ENCODE results near the gene CSNK1G2.

Gene CSNK1G2

DNA sequence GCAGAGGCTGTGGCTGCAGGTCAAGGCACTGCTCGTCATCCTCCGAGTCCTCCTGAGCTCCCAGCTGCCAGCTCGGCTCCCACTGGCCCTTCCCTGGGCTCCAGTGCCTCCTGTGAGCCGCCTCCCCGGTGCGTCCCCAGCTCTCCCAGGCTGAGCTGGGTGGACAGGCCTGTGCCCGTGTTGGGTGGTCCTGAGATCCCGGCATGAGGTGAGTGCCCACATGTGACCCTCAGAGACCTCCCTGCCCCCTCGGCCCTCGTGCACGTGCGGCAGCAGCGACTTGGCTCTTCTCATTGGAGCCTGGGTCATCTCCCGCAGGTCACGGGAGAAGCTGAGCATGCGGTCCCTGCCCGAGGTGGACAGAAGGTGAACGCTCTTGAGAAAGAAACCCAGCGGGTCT, 20.3 kb upstream of the CSNK1G2 start:
- DNase-seq = no peak

DNA sequence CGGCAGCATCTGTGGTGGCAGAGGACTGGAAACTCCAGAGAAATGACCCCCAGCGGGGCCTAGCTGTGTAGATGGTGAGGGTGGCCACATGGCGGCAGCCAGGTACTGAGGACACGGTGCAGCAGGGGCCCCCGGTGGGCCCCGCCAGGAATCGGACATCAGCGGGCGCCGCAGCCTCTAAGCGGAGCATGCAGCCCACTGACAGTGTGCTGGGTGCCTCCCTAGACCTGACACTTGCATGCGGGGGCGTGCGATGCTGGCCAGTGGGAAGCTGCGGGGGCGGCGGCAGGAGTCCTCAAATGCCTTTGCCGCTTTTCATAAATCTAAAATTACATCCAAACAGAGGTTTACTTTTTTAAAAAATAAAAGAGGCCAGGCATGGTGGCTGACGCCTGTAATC, 19.6 kb upstream of the CSNK1G2 start:
- DNase-seq = no peak

DNA sequence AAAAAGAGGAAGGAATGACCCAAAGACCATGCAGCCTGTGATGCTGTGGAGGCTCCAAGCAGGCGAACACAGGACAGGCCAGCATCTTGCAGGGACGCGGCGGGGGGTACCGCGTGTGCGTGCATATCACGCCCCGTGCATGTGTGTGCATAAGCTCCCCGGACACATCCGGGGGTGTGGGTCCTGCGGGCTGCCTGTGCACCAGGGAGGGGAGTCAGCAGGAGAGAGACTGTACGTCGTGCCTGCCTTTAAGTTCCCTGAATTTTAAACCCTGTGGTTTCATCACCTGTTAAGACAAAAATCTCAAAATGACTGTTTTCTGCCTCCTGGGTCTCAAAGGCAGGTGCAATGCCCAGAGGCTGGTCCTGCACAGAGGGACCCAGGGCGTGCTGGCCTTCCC, 19.1 kb upstream of the CSNK1G2 start:
- no peak for DNase-seq

DNA sequence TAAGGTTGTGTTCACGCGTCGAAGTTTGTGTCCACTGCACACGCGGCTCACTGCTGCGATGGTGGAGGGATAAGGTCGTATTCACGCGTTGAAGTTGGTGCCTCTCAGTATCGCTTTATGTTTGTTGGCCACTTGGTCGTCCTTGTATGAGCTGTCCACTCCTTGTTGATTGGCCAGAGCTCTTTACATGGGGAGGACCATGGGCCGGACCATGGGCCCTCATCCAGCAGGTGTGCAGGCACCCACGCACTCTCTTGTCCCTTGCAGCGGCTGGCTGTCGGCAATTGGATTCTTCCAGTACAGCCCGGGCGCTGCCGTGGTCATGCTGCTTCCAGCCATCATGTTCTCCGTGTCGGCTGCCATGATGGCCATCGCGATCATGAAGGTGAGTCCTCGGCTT, 18.2 kb upstream of the CSNK1G2 start:
- DNase-seq = no peak

DNA sequence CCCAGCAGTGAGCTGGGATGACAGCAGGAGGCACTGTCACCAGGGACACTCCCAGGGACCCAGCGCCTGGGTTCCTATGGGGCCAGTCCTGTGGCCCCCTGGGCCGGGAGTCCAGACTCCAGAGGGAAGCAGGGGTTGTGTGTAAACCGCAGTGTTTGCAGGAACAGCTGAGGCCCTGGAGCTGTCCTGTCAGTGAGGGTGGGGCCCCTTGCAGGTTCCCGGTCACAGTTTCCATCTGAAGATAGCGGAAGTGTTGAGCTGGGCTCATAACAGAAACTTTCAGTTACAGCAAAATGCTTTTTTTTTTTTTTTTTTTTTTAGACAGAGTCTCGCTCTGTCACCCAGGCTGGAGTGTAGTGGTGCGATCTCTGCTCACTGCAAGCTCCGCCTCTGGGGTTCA, 17.7 kb upstream of the CSNK1G2 start:
- DNase-seq = peak; percentile 51

DNA sequence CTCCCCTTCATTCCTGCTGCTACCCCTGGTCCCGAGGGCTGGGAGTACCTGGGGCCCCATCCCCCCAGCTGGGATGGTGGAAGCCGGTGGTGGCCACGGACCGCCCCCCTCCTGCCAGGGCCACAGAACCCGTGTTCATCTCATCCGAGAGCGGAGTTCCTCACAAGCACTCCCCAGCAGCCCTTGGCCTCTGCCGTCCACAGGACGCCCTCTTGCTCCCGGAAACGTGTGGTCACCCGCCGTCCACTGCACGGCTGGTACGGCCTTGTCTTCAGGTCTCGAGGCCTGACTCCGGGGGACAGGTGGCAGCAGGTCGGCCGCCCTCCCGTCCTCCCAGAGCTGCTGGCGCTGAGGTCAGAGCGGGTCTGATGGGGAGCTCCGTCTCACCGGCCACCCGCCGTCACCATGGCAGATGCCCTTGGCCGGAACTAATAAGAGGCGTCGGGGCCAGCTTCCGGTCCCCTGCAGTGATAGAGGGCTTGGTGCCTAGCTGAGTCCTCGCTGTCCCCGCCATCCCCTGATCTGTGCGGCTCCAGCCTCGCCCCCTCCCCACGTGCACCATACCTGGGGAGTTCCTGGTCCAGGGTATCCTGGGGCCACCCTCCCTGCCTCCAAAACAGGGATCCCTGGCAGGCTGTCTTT, 16.5 kb upstream of the CSNK1G2 start:
- DNase-seq = no peak

DNA sequence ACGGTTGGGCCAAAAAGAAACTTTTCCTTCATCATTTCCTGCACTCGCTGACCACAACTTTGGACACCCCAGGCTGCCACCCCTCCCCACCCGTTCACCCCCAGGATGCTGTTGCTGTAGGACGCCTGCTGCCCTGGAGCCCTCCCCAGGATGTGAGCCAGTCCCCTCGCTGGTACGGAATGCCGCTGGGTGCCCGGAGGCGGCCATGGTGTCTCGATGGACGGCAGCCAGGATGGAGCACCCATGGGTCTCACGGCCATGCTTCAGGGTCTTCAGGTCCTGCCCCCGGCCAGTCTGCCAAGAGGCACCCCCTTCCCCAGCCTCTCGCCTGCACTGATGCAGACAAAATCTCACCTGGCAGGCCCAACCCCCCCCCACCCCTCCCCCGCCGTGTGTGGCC, 15.4 kb upstream of the CSNK1G2 start:
- DNase-seq = no peak

DNA sequence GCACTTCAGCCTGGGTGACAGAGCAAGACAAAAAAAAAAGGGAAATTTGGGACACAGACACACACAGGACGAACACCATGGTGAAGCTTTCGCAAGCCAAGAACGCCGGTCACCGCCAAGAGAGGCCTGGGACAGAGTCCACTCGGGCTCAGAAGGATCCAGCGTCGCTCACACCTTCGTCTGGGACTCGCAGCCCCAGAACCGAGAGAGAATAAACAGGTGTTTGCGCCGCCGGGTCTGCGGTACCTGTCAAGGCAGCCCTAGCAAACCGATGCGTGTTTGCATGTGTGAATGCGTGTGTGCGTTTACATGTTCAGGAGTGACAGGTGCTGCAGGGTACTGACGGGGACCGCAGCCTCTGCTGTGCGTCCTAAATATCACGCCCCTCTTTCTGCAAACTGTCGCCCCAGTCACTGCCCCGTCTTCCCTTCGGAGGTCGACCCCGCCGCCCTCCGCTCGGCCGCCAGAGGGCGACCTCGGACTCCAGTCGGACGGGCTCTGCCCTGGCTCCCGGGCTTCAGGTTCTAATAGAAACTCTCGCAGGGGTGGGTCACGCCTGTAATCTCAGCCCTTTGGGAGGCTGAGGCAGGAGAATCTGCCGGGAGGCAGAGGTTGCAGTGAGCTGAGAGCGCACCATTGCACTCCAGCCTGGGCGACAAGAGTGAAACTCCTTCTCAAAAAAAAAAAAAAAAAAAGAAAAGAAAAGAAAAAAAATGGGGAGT, 11.8 kb upstream of the CSNK1G2 start:
- DNase-seq = peak; percentile 86

DNA sequence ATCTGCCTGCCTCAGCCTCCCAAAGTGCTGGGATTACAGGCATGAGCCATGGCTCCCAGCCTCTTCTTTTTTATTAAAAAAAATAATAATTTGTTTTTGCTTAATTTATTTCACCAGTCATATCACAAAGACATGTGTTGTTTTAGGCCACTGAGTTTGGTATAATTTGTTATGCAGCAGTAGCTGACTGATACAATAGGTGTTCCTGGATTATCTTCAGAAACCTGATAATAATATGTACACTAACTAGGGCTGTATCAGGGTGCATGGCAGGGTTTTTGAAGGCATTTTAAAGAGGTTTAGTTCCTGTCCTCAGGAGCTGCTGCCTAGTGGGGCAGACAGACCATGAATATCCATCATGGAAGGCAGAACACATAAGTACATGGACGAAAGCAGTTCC, 9.5 kb upstream of the CSNK1G2 start:
- DNase-seq = no peak

DNA sequence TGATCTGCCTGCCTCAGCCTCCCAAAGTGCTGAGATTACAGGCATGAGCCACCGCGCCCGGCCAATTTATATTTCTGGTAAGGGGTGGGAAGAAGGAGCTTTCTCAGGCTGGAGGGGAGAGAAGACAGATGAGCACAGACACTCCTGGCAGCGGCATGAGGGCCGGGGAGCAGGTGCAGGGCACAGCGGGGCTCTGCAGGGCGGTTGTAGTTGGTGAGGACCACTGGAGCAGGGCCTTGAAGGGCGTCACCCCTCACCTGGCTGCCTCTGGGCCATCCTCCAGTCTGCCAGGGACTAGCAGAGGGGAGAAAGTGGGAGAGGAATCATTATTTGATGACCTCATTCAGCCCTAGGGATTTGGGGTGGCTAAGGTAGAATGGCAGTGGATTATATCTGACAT, 8.6 kb upstream of the CSNK1G2 start:
- no peak for DNase-seq

DNA sequence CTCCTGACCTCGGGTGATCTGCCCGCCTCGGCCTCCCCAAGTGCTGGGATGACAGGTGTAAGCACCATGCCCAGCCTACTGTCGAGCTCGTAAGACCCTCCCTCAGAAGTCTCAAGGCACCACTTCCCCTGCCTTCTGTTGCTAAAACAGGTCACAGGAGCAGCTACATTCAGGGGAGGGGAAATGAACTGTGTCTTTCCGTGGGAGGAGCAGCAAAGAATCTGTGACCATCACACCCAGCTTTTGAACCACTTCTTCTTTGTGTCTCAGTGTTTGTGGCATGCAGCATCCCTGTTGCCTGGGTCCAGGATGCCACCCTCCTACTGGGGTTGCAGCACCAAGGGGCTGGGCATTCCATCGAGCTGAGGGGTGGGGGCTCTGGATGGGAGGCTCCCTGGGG, 7.7 kb upstream of the CSNK1G2 start:
- DNase-seq = no peak

DNA sequence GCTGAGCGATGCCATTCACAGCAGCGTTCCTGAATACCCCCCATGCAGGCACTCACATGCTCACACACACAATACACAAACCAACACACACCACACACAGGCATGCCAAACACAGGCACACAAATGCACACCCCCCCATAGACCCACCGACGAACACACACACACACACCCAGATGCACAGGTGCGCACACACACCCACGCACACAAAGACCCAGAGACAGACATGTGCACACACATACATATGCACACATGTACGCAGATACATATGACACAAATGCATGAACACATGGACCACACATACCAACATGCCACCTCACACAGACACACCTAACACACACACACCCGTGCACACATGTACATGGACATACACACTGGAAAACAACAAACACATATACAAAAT, 7.0 kb upstream of the CSNK1G2 start:
- no peak for DNase-seq

DNA sequence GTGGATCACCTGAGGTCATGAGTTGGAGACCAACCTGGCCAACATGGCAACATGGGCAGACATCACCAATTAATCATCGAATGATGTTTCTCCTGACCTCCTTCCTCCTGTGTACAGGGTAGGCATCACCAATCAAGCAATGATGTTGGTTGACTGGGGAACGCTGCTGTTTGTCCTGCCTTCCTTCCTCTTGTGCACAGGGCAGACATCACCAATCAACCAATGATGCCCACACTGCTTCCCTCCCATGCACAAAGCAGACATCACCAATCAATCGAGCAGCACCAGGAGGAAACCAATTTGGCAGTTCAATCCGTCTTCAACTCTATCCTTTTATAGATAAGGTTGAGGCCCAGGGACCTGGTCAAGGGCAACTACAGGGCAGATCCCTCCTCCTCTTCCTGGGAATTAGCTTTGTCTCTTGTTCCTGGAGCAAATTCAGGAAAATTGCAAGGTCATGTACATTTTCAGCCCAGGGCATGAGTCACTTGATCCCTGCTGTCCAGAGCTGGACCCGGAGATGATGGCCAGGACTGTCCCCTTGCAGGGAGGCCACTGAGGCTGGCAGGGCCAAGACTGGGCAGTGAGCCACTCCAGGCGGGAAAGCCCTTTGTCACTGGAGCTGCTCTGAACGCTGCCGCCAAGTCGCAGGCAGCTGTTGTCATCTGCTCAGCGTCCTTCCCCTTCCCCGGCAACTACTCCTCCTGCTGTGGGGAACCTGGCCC, 5.3 kb upstream of the CSNK1G2 start:
- DNase-seq = no peak

DNA sequence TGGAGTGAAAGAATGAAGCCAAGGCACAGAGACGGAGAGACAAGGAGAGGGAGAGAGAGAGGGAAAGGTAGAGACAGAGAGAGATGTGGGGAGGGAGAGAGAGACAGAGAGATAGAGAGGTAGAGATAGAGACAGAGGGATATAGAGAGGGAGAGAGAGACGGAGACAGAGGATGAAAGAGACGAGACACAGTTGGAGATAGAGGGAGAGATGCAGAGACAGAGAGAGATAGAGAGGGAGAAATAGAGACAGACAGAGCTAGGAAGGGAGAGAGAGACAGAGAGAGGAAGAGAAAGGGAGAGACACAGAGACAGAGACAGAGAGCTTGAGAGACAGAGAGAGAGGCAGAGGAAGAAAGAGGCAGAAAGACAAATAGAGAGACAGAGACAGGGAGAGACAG, 4.5 kb upstream of the CSNK1G2 start:
- no peak for DNase-seq

DNA sequence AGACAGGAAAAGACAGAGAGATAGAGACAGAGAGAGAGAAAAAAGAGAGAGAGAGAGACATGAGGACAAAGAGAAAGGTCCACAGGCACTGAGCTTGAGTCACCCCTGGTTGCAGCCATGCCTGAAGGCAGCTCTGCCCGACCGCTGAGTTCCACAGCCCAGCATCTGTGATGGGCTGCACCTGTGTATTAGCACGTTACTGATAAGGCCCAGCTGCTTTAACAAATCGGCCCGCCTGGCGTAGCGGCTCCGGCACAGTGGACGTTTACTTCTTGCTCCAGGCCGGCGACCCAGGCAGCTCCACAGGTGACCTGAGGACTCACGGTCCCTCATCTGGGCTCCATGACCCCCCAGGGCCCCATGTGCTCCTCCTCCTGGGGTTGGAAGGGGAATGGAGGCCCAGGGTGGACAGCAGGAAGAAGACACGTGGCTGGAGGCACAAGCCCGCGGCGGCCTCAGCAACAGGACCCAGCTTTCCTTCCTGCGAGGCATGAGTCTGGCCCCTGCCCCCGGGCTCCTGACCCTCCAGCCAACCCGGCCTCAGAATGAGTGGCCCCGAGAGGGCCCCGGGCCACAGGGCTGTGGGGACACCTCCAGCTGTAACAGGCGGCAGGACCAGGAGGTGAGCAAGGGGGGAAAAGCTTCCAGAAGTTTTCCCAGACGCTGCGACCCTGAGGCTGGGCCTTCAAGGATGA, 3.9 kb upstream of the CSNK1G2 start:
- no peak for DNase-seq

DNA sequence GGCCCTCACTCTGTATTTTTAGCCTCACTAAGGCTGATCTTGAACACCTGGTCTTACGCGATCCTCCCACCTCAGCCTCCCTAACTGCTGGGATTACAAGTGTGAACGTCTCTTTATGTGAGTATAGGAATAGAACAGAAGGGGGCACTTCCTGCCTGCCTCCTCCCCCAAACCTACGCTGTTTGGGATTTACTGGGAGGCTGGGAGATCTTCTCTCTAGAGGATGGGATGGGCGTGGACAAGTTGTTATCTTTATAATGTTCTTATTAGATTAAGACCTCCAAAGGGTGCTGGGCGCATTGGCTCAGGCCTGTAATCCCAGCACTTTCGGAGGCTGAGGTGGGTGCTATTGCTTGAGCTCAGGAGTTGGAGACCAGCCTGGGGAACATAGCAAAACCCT, 2.9 kb upstream of the CSNK1G2 start:
- DNase-seq = no peak

DNA sequence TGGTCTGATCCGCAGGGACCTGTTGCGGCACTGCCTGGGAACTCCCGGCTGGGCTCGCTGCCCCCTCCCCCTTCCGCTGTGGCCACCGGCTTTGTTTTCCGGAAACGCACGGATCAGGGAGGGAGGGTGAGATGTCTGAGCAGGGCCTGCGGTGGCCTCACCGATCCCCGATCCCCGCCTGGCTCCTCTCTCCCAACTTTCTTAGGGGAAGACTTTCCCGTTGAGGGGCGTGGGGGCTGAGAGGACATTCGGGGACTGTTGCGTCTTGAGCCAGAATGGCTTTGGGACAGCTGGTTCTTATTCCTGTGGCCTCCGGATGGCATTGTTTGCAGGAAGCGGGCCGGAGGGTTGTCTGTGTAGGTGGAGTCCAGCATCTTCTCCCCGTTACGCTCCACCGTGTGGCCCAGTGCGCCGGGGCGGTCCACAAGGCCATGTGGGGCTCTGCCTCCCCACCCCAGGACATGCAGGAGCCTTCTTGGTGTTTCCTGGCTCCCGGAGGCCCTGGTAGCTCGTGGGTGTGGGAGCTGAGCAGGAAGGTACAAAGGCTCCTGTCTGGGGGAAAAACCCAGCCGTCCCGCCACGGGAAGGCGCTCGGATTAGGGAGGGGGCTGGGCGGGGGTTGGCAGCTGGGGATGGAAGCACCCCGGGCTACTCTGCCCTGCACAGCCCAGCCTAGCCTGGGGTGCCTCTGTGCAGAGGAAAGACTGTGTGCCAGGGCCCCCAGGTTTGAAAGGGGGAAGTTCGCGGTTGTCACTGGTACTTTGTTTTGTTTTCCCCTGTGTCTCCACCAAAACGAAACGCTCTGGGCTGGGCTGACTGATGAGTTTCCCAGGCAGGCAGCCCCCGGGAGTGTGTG, 1.3 kb downstream of the CSNK1G2 start:
- DNase-seq = peak; percentile 81

DNA sequence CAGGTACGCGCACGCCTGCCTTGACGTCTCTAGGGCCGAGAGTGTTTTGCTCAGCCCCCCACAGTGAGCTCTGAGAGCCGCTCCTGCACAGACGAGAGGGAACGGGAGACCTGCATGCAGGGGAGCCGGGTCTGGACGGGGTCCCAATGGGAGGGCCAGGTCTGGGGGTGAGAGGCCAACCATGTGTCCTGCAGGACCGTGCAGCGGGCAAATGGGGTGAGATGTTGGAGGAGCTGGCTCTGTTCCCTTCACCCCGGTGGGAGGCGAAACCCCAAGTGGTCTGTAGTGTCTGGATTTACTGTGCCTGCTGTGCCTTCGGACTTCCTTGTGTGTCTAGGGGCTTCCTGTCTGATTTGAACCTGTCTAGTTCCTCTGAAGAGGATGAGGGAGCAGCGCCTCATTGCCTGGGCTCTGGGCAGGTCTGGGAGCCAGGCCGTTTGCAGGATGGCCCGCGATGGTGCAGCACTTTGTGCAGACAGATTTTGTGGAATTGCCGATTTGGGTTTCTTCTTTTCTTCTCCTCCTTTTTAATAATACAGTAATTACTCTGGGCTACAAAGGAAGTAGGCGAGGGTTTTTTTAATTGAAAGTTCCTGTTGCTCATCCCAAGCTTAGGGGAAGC, 2.1 kb downstream of the CSNK1G2 start:
- DNase-seq = peak; percentile 33

DNA sequence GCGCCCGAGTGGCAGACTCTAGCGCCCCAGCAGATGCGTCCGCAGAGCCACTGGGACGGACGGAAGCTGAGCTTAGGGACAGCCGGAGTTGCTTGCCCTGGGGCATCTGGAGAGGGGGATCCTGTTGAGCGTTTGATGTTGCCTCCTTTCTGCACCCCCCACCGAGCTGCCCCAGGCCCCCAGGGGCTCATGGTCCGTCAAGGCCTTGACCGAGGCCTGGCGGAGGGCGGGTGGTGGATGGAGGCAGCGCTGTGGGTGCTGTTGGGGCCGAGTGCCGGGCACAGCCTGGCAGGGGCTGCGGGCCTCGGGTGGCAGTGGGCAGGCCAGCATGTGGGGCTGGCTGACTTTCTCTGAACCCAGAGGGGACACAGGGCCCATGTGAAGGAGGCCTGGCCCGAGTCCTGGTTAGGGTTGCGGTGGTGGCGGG, 2.7 kb downstream of the CSNK1G2 start:
- no peak for DNase-seq

DNA sequence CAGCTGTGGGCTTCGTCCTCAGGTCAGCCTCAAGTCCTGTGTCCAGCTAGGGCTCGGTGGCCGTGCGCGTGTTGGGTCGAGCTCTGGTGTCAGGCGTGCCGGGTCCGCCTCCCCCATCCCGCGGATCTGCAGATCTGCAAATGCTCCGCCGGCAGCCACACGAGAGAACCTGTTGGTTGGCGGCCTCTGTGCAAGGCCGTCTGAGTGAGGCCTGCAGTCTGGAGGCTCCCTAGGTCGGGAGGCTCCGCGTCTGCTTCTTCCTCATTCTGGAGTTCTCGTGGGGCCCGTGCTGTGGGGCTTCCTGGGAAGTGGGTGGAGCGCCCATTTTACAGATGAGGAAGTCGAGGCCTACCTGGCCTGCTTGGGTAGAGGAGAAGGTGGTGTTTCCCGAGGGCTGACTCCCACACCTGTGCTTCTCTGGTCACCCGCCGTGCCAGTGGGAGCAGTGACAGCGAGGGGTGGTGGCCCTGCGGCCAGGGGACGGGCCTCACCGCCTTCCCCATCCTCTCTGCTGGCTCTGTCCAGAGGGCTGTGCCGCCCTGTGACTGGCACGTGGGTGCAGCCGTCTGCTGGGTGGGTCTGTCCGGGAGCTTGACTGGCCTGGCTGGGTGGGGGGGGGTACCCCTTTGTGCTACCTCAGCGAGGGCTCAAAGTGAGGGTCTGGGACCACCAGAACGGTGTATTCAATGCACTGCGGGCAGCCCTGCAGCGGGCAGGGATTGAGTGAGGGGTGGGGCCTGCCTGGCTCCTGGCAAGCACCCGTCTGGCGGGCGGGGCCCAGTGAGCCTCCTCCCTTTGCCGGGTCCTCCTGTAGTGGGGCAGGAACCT, 3.3 kb downstream of the CSNK1G2 start:
- no peak for DNase-seq

DNA sequence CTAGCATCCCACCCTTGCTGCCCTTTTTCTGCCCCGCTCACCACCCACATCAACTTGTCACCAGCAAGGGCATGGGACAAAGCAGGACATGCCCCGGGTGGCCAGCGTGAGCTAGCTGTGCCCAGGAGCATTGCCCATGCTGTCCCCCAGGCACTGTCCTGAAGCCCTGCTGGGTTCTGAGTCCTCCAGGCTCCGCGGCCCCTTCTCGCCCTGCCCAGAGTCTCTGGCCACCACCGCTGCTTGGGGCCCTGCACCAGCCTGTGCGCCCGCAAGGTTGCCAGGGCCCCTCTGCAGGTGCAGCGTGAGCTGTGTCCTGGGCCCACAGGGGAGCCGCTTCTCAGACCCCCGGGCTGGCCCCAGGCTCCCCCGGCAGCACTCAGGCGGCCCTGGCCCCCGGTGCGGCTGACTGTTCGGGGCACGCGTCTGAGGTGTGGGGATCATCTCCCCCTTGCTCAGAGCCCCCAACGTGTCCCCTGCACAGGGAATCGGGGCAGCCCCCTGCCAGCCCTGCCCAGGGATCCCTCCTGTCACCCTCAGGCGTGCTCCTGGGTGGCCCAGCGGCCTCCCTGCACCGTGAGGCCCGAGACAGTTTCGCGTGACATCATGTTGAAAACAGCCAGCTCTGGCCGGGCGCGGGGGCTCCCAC, 4.1 kb downstream of the CSNK1G2 start:
- no peak for DNase-seq
